Heart left ventricle (tissue), 16 donors: ENCODE data around the gene TPRKB. TPM values are rescaled to one million over a fixed set of nuclear protein-coding genes. Genes with fewer than 3 reads are reported as not detected.

Source experiments
- ATAC-seq, 4 donors: fragments of 200-7000 bp; cut with Tn5 transposase; one replicate each; pipeline ENCODE4 v1.9.1; 2020 to 2022; ENCODE audit warnings: moderate library complexity in 4 of 4, mild to moderate bottlenecking in 3 of 4, moderate number of reproducible peaks in 1 of 4
- DNase-seq, 5 donors: peaks; one replicate each; pipeline ENCODE4 v3.0.0-alpha.2; 2020
- H3K27ac ChIP-seq, 12 donors: fragments of 200-600 bp; sonication (generic) in 4 of 12; one replicate each; pipeline versions ENCODE4 v1.5.0 to v1.8.0; 2016 to 2022; ENCODE audit warnings: mild to moderate bottlenecking in 2 of 12
- H3K27me3 ChIP-seq, 9 donors: fragments of 200-600 bp; sonication (generic) in 2 of 9; one replicate each; pipeline versions ENCODE4 v1.5.1 to v1.8.0; 2016 to 2022; ENCODE audit warnings: mild to moderate bottlenecking in 3 of 9
- H3K36me3 ChIP-seq, 9 donors: fragments of 200-600 bp; sonication (generic) in 2 of 9; one replicate each; pipeline versions ENCODE4 v1.5.0 to v1.8.0; 2018 to 2022; ENCODE audit warnings: mild to moderate bottlenecking in 2 of 9
- H3K4me1 ChIP-seq, 12 donors: fragments of 200-600 bp; sonication (generic) in 4 of 12; one replicate each; pipeline versions ENCODE4 v1.5.0 to v1.8.0; 2016 to 2022; ENCODE audit warnings: mild to moderate bottlenecking in 3 of 12
- H3K4me3 ChIP-seq, 12 donors: fragments of 200-600 bp; sonication (generic) in 4 of 12; one replicate each; pipeline versions ENCODE4 v1.5.0 to v1.8.0; 2017 to 2022; ENCODE audit warnings: mild to moderate bottlenecking in 9 of 12, moderate library complexity in 4 of 12
- H3K9me3 ChIP-seq, 12 donors: fragments of 200-600 bp; sonication (generic) in 4 of 12; one replicate each; pipeline versions ENCODE4 v1.5.0 to v1.8.0; 2016 to 2022; ENCODE audit warnings: mild to moderate bottlenecking in 1 of 12
- CTCF ChIP-seq, 12 donors: fragments of 200-600 bp; sonication (generic) in 4 of 12; IDR thresholded peaks; one replicate each; pipeline versions ENCODE4 v1.5.0 to v1.8.0; 2018 to 2022; ENCODE audit warnings: antibody characterized with exemption in 12 of 12, mild to moderate bottlenecking in 5 of 12
- POLR2A ChIP-seq, 2 donors: fragments of 450-650 bp; IDR thresholded peaks; one replicate each; pipeline ENCODE4 v1.6.1; 2017; ENCODE audit warnings: antibody characterized with exemption in 2 of 2, mild to moderate bottlenecking in 2 of 2, moderate library complexity in 2 of 2
- WGBS, 4 donors: extraction: QIAGEN DNeasy Blood & Tissue Kit in 2 of 4; methylation state at CpG; one replicate each; pipeline versions ENCODE4 v1.1.5 to v1.1.7; 2013 to 2018; 5-methylcytosine and 5-hydroxymethylcytosine counted together
- intact Hi-C, 10 donors: fragments of 100-400 bp; cut with DNase I; formaldehyde crosslinking; loops; one replicate each; pipeline versions ENCODE4 v1.11.1 to v1.14.2; 2022
- polyA plus RNA-seq, 2 donors: library from polyadenylated mRNA; stranded (reverse); fragments of 200-250 nt; gene quantifications; one replicate each; pipeline ENCODE4 v1.2.3, GENCODE V29; 2013
- total RNA-seq, 9 donors: library from RNA; depleted of rRNA in 2 of 9; stranded (reverse); fragments of >200 nt in 2 of 9; fragmentation: NEBNext Ultra II Directional in 3 of 9; extraction: Animal tissue kit (Norgen Biotek cat#: 25700) in 3 of 9; gene quantifications; one replicate each; pipeline versions ENCODE4 v1.1.0 to v1.2.4, GENCODE V29; 2016 to 2023
- donor health status: ischemic (EF 13 %, LVEDD 7.1; RV severe dilation, severe dysfunction).
- donor health status: healthy with polysubstance abuse.
- donor health status: DM: no; HTN: yes; CAD: no.
- donor health status: DM: no; HTN: no; CAD: no.
- donor health status: ischemic (EF 25% LVEDD 6.9; RV normal size, moderate dysfunction).
- donor health status: ischemic (EF 25% LVEDD 5.7; RV mildly dilated, moderate dysfunction).
- donor health status: healthy.
- donor health status: DM: yes; HTN: yes; CAD: no.
- donor health status: ischemic (EF 35%, LVEDD 5.7; RV mildly dilated, moderate dysfunction).
- donor health status: nonischemic (EF 11% LVEDD 7.7; RV severe dilation, severe dysfunction).
- donor health status: DM: yes; HTN: yes; CAD: no.
- donor health status: PGD.
- donor health status: ischemic (EF 29% LVEDD 5.4; RV normal size, mild dysfunction).
- donor health status: nonischemic (EF 23%, LVEDD 6.1; RV moderate dilation, normal function).

Gene TPRKB
- total and polyA plus RNA-seq, 11 donors = 16.1 to 87.6 (median 31.5) TPM

DNA sequence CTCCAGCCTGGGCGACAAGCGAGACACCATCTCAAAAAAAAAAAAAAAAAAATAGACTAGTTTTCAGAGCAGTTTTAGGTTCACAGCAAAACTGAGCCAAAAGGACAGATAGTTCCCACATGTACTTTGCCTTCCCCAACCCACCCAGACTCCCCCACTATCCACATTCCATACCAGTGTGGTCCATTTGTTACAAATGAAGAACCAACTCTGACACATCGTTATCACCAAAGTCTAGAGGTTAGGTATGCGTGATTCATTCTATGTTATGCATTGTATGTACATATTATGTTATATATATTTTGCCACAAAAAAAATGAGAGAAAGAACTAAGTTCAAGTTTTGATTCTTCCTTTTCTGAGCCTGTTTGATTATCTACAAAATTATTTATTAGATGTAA is 39.2 kb upstream of the TPRKB start:
- DNase-seq (no peak), ATAC-seq (no peak)
- Histone ChIP-seq H3K4me3 (no peak overlapping the region), H3K9me3 (no peaks in the 10 kb centered on the region), H3K27ac (no peak overlapping the region), H3K36me3 (peaks cover 0 to 66% (median 63%) of the 10 kb centered on the region in 9 donors), H3K27me3 (no peaks in the 10 kb centered on the region), H3K4me1 (peaks cover 0 to 30% (median 15%) of the 10 kb centered on the region in 12 donors)
- WGBS, 4 donors = 90 to 94% (median 94%) methylated on average over 4 of the region's 4 CpGs
- TF ChIP-seq POLR2A (IDR thresholded peaks at IDR 0.05) (no peak), CTCF (IDR thresholded peaks at IDR 0.05) (no peak)
- intact Hi-C loops = loop anchor here in 3 of 10 donors (10.0 kb wide), 1 partner anchor 82 kb away; no protein-coding TSS in a partner anchor

DNA sequence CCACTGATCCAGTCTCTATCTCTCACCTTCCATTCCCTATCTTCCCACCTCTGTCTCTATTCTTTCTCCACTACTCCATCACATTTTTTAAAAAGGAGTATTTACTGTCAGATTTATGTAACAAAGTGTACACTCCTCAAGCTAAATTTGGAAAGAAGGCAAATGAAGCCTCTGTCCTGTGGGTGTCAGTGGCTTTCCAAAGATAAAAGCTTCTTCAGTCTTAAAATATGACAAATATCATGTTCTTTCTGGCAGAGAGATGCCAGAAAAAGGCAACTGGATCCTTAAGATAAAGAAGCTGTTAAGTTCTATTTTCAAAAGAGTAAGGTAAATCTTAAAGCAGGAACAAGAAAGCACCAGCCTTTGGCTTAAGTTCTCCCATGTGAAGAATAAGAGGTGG is 35.7 kb upstream of the TPRKB start:
- no peak overlapping the region for H3K27ac ChIP-seq
- DNase-seq (no peak), ATAC-seq (no peak)
- H3K27me3 ChIP-seq = no peaks in the 10 kb centered on the region
- H3K4me3 ChIP-seq = no peak overlapping the region
- intact Hi-C loops = loop anchor here in 3 of 10 donors (10.0 kb wide), 1 partner anchor 78 kb away; no protein-coding TSS in a partner anchor
- H3K36me3 ChIP-seq = peaks cover 0 to 98% (median 95%) of the 10 kb centered on the region in 9 donors
- no peaks in the 10 kb centered on the region for H3K9me3 ChIP-seq
- TF ChIP-seq POLR2A (IDR thresholded peaks at IDR 0.05) (no peak), CTCF (IDR thresholded peaks at IDR 0.05) (no peak)
- H3K4me1 ChIP-seq = peaks cover 0 to 13% (median 2%) of the 10 kb centered on the region in 12 donors

GRCh38 chr2:73770725-73771124 is 33.6 kb upstream of the TPRKB start:
- 82 to 88% (median 86%) methylated on average over 3 of the region's 3 CpGs for WGBS, 4 donors
- intact Hi-C loops = loop anchor here in 3 of 10 donors (10.0 kb wide), 1 partner anchor 76 kb away; no protein-coding TSS in a partner anchor
- H3K36me3 ChIP-seq = peaks cover 3 to 96% (median 91%) of the 10 kb centered on the region in 9 donors

GRCh38 chr2:73766994-73767393 is 29.8 kb upstream of the TPRKB start:
- ATAC-seq (no peak), DNase-seq (no peak)
- Histone ChIP-seq H3K4me1 (no peaks in the 10 kb centered on the region), H3K36me3 (peaks cover 3 to 97% (median 91%) of the 10 kb centered on the region in 9 donors), H3K4me3 (no peak overlapping the region), H3K27ac (no peak overlapping the region), H3K27me3 (no peaks in the 10 kb centered on the region), H3K9me3 (no peaks in the 10 kb centered on the region)
- intact Hi-C loops = no loop called here
- TF ChIP-seq CTCF (IDR thresholded peaks at IDR 0.05) (no peak), POLR2A (IDR thresholded peaks at IDR 0.05) (no peak)
- WGBS, 4 donors = 91 to 96% (median 95%) methylated on average over 4 of the region's 4 CpGs

More at GRCh38 chr2:73770725-73771124, 33.6 kb upstream of the TPRKB start:
- no peak overlapping the region for H3K4me3 ChIP-seq
- ATAC-seq (no peak), DNase-seq (no peak)
- no peak overlapping the region for H3K27ac ChIP-seq
- TF ChIP-seq POLR2A (IDR thresholded peaks at IDR 0.05) (no peak), CTCF (IDR thresholded peaks at IDR 0.05) (no peak)
- H3K27me3 ChIP-seq = no peaks in the 10 kb centered on the region
- H3K4me1 ChIP-seq = peaks cover 0 to 9% (median 0%) of the 10 kb centered on the region in 12 donors
- no peaks in the 10 kb centered on the region for H3K9me3 ChIP-seq
